Nephron (organoid): Measurements from ENCODE around the gene CREB3.

Source experiments
- H3K27ac Mint-ChIP-seq, 3 experiments: 2 replicates each; pipeline ENCODE4 v1.8.0; 2020; ENCODE audit warnings: mixed read lengths in 3 of 3, mild to moderate bottlenecking in 2 of 3, moderate library complexity in 1 of 3
- H3K27me3 Mint-ChIP-seq: 2 replicates; pipeline ENCODE4 v1.8.0; 2021; ENCODE audit warnings: low read depth, mild to moderate bottlenecking, moderate library complexity, mixed read lengths
- H3K36me3 Mint-ChIP-seq: 2 replicates; pipeline ENCODE4 v1.8.0; 2020; ENCODE audit warnings: low read depth, mixed read lengths
- H3K4me1 Mint-ChIP-seq: 2 replicates; pipeline ENCODE4 v1.8.0; 2020; ENCODE audit warnings: mixed read lengths
- H3K4me3 Mint-ChIP-seq, 3 experiments: 2 replicates each; pipeline ENCODE4 v1.8.0; 2020; ENCODE audit warnings: mild to moderate bottlenecking in 3 of 3, mixed read lengths in 3 of 3, moderate library complexity in 2 of 3
- H3K9me3 Mint-ChIP-seq: 2 replicates; pipeline ENCODE4 v1.8.0; 2020; ENCODE audit warnings: mixed read lengths
- TF ChIP-seq, protein P1 (sequence below), 3 experiments: fragments of 200-600 bp; sonication (generic); IDR thresholded peaks; one replicate each; pipeline ENCODE4 v1.5.0; 2021; ENCODE audit warnings: antibody characterized with exemption in 3 of 3; ENCODE audit not compliant: unreplicated experiment in 3 of 3

Gene CREB3

GRCh38 chr9:35769763-35770162 is 37.3 kb downstream of the CREB3 start:
- H3K4me3 Mint-ChIP-seq: no peak overlapping the region
- H3K27ac Mint-ChIP-seq: no peak overlapping the region
- TF ChIP-seq, protein P1, sequence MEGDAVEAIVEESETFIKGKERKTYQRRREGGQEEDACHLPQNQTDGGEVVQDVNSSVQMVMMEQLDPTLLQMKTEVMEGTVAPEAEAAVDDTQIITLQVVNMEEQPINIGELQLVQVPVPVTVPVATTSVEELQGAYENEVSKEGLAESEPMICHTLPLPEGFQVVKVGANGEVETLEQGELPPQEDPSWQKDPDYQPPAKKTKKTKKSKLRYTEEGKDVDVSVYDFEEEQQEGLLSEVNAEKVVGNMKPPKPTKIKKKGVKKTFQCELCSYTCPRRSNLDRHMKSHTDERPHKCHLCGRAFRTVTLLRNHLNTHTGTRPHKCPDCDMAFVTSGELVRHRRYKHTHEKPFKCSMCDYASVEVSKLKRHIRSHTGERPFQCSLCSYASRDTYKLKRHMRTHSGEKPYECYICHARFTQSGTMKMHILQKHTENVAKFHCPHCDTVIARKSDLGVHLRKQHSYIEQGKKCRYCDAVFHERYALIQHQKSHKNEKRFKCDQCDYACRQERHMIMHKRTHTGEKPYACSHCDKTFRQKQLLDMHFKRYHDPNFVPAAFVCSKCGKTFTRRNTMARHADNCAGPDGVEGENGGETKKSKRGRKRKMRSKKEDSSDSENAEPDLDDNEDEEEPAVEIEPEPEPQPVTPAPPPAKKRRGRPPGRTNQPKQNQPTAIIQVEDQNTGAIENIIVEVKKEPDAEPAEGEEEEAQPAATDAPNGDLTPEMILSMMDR (IDR thresholded peaks at IDR 0.05; ENCODE audit: unreplicated experiment in 3 of 3): no peak
- no peaks in the 10 kb centered on the region for H3K9me3 Mint-ChIP-seq
- peaks cover under 1% of the 10 kb centered on the region for H3K4me1 Mint-ChIP-seq
- no peaks in the 10 kb centered on the region for H3K36me3 Mint-ChIP-seq
- H3K27me3 Mint-ChIP-seq: no peaks in the 10 kb centered on the region

DNA sequence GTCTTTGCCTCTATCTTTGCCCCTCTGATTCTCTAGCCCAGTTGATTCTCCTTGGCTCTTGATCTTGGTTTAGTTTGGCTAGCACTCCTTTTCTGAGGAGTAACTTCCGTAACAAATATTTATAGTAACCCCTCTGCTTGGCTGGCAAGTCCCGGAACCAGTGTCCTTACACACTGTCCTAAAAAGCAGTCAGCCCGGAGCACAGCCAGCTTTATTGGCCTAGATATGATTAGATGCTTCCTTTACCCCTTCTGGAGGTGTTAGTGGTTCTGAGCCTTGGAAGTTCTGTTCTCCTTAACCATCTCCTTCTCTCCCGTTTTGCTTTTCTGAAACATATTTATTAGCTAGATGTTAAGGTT is 38.6 kb downstream of the CREB3 start:
- Mint-ChIP-seq H3K4me3 (no peak overlapping the region), H3K36me3 (no peaks in the 10 kb centered on the region), H3K27me3 (no peaks in the 10 kb centered on the region), H3K27ac (no peak overlapping the region), H3K9me3 (no peaks in the 10 kb centered on the region), H3K4me1 (peaks cover 13% of the 10 kb centered on the region)
- TF ChIP-seq, protein P1 (IDR thresholded peaks at IDR 0.05; ENCODE audit: unreplicated experiment in 3 of 3): no peak

DNA sequence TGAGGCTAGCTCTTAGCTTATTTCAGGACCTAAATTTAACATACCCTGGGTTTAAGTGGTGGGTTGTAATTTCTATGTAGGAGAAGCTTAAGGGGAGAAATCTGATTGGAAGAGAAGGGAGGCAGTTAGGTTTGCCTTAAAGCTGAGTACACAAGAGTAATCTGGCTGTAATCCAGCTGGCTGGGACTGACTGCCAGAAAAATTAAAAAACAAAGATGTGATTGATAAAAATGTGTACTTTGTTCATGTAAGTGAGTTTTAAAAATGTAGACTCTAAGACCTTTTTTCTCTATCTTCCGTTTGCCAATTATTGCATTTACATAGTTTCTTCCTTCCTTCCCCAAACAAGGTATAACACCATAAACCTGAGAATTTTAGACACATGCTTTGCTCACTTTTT is 39.1 kb downstream of the CREB3 start:
- Mint-ChIP-seq H3K4me3 (no peak overlapping the region), H3K9me3 (no peaks in the 10 kb centered on the region), H3K27ac (no peak overlapping the region), H3K36me3 (no peaks in the 10 kb centered on the region), H3K4me1 (peaks cover 16% of the 10 kb centered on the region), H3K27me3 (no peaks in the 10 kb centered on the region)
- TF ChIP-seq, protein P1 (IDR thresholded peaks at IDR 0.05; ENCODE audit: unreplicated experiment in 3 of 3): no peak

DNA sequence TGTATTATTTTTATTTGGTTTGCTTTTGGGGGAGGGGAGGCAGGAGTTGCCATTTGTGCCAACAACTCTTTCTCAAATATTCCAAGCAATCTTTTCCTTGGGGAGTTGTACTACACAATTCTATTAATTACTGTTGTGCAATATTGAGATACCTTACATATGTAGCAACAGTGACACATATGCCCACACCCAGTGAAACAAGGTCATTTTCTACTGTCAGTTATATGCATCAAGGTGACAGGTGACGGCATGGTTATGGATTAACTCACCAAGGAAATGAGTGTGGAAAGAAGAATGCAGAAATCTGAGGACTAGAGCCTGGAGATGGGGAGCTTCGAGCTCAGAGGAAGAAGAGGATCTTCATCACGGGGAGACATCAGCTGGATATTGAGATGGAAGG is 39.5 kb downstream of the CREB3 start:
- TF ChIP-seq, protein P1 (IDR thresholded peaks at IDR 0.05; ENCODE audit: unreplicated experiment in 3 of 3): no peak
- H3K4me3 Mint-ChIP-seq: no peak overlapping the region

GRCh38 chr9:35774907-35775635 is 42.6 kb downstream of the CREB3 start:
- H3K4me1 Mint-ChIP-seq: peaks cover 16% of the 10 kb centered on the region
- H3K27ac Mint-ChIP-seq: peak overlapping the region; percentile 71 to 74 (median 74)
- TF ChIP-seq, protein P1 (IDR thresholded peaks at IDR 0.05; ENCODE audit: unreplicated experiment in 3 of 3): no peak
- H3K9me3 Mint-ChIP-seq: no peaks in the 10 kb centered on the region
- H3K27me3 Mint-ChIP-seq: peaks cover 4% of the 10 kb centered on the region
- H3K36me3 Mint-ChIP-seq: no peaks in the 10 kb centered on the region
- no peak overlapping the region for H3K4me3 Mint-ChIP-seq

More for the DNA sequence above, 39.5 kb downstream of the CREB3 start:
- Mint-ChIP-seq H3K27me3 (no peaks in the 10 kb centered on the region), H3K36me3 (no peaks in the 10 kb centered on the region), H3K9me3 (no peaks in the 10 kb centered on the region), H3K4me1 (peaks cover 16% of the 10 kb centered on the region), H3K27ac (no peak overlapping the region)

DNA sequence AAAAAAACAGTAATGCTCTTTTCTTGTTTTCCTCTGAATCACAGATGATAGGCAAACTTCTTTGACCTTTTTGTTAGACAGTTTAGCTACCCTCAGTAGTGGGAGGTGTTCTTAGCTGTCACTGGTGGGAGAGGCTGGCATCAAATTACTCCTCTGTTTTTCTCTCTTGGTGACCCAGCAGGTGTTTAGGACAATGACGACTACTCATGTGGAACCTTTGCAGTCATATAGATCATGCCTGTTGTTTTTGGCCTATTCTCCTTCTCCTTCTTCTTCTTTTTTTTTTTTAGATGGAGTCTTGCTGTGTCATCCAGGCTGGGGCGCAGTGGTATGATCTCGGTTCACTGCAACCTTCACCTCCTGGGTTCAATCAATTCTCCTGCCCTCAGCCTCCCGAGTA is 43.6 kb downstream of the CREB3 start:
- peak overlapping the region in 2 of 3 experiments; percentile 16 to 42 for H3K27ac Mint-ChIP-seq
- peaks cover 10% of the 10 kb centered on the region for H3K27me3 Mint-ChIP-seq
- H3K9me3 Mint-ChIP-seq: no peaks in the 10 kb centered on the region
- TF ChIP-seq, protein P1 (IDR thresholded peaks at IDR 0.05; ENCODE audit: unreplicated experiment in 3 of 3): no peak
- H3K4me1 Mint-ChIP-seq: peaks cover 16% of the 10 kb centered on the region
- no peaks in the 10 kb centered on the region for H3K36me3 Mint-ChIP-seq
- no peak overlapping the region for H3K4me3 Mint-ChIP-seq
